Panc1 (cell line): ENCODE measurements around the gene INTS3. TPM values are rescaled to one million over a fixed set of nuclear protein-coding genes. Genes with fewer than 3 reads are reported as not detected.

Experiments
- ATAC-seq: fragments of 200-7000 bp; cut with Tn5 transposase; 2 replicates; pipeline ENCODE4 v1.9.1; 2020; ENCODE audit warnings: mild to moderate bottlenecking, moderate library complexity
- BruUV-seq: library from RNA; stranded (reverse); fragments of 400-500 nt; replicated peaks from 2 replicates; lab custom pipeline; 2021; lab: Mats Ljungman, UMichigan
- CTCF ChIA-PET: fragments of 300-600 bp; sonication (Branson Sonifier 250); formaldehyde crosslinking; loops from one replicate; lab custom pipeline; 2022; ENCODE audit warnings: antibody characterized with exemption; lab: Charles Lee
- POLR2A ChIA-PET: fragments of 300-600 bp; sonication (Branson Sonifier 250); formaldehyde crosslinking; loops from one replicate; lab custom pipeline; 2022; ENCODE audit warnings: antibody characterized with exemption; lab: Charles Lee
- DNase-seq: peaks from one replicate; pipeline ENCODE4 v3.0.0-alpha.2; 2010; ENCODE audit warnings: low read depth, low spot score
- H3K27ac ChIP-seq: 2 replicates; pipeline ENCODE4 v1.5.1; 2011; ENCODE audit warnings: mild to moderate bottlenecking, low read length, inconsistent platforms
- H3K27me3 ChIP-seq: fragments of 200-500 bp; sonication (Bioruptor generic); 2 replicates; pipeline ENCODE4 v1.6.0; 2014; ENCODE audit warnings: low read length, inconsistent platforms; ENCODE audit not compliant: control insufficient read depth, insufficient read depth
- H3K36me3 ChIP-seq: fragments of 200-500 bp; sonication (Bioruptor generic); 2 replicates; pipeline ENCODE4 v1.5.1; 2014; ENCODE audit warnings: inconsistent platforms, mild to moderate bottlenecking, low read length, moderate library complexity; ENCODE audit not compliant: control insufficient read depth, insufficient read depth
- H3K4me1 ChIP-seq: 2 replicates; pipeline ENCODE4 v1.5.1; 2011; ENCODE audit warnings: inconsistent platforms, mild to moderate bottlenecking, low read length, moderate library complexity; ENCODE audit not compliant: control insufficient read depth, insufficient read depth
- H3K4me3 ChIP-seq, 2 experiments: 2 replicates each; pipeline ENCODE4 v1.5.1; 2011 to 2012; ENCODE audit warnings: low read depth in 2 of 2, low read length in 2 of 2, mild to moderate bottlenecking in 2 of 2, inconsistent platforms in 1 of 2, moderate library complexity in 1 of 2
- H3K9me3 ChIP-seq: fragments of 200-500 bp; sonication (Bioruptor generic); 2 replicates; pipeline ENCODE4 v1.5.1; 2014; ENCODE audit warnings: low read depth, mild to moderate bottlenecking, inconsistent platforms, low read length, moderate library complexity; ENCODE audit not compliant: control insufficient read depth, insufficient read depth
- POLR2AphosphoS5 ChIP-seq: IDR thresholded peaks from 2 replicates; pipeline ENCODE4 v1.6.1; 2012; ENCODE audit warnings: mild to moderate bottlenecking, low read depth, low read length, moderate library complexity
- SIN3A ChIP-seq: IDR thresholded peaks from 2 replicates; pipeline ENCODE4 v1.6.1; 2012; ENCODE audit warnings: low read depth, mild to moderate bottlenecking, low read length, moderate library complexity, borderline replicate concordance; ENCODE audit not compliant: insufficient read depth
- TCF7L2 ChIP-seq: IDR thresholded peaks from 2 replicates; pipeline ENCODE4 v1.6.1; 2011; ENCODE audit warnings: mild to moderate bottlenecking, low read depth, low read length, inconsistent platforms
- in situ Hi-C: cut with HindIII; loops from 2 replicates; pipeline ENCODE4 v1.10.0; 2016; ENCODE audit warnings: low sequenced_read_pairs, low pct_unique_long_range_greater_than_20kb
- intact Hi-C: fragments of 100-400 bp; cut with micrococcal nuclease; formaldehyde crosslinking; loops from one replicate; pipeline ENCODE4 v1.10.0; 2022; ENCODE audit not compliant: unreplicated experiment
- total RNA-seq: library from RNA; stranded (reverse); gene quantifications from one replicate; pipeline ENCODE4 v1.2.1, GENCODE V29; 2021; ENCODE audit not compliant: unreplicated experiment
- TF ChIP-seq, protein P1 (sequence below): fragments of 450-650 bp; IDR thresholded peaks from 2 replicates; pipeline ENCODE4 v1.5.1; 2017; ENCODE audit warnings: mild to moderate bottlenecking
- TF ChIP-seq, protein P2 (sequence below), 2 experiments: IDR thresholded peaks; 2 replicates each; pipeline ENCODE4 v1.6.1; 2011 to 2012; ENCODE audit warnings: low read depth in 2 of 2, control low read depth in 1 of 2, low read length in 1 of 2, mild to moderate bottlenecking in 1 of 2, moderate library complexity in 1 of 2; ENCODE audit not compliant: insufficient read depth in 1 of 2

INTS3 gene
- total RNA-seq, 1 experiment from 2014 or later = 77.3 TPM

DNA sequence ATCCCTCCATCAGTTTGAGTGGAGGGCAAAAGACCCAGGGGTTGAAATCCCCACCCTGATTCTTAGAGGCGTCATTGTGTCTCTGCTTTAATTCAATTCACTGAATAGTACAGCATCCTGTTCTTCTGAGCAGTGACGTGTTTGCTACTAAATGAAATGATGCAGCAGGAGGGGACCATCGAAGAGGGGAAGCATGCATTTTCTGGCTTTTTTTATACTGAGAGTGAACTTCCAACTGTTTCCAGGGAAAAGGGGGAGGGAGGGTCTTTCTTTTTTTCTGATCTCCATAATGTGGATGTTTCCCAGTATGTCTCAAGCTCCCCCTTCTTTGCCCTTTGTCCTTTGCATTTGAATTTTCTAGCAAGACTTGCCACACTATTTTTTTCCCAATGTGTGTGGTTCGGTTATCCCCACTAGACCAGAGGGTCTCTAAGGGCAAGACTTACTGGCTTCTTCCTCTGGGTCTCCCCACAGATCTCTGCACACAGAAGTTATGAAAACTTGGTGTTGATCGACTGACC is 2.7 kb downstream of the INTS3 start:
- TF ChIP-seq SIN3A (no peak), TCF7L2 (no peak), POLR2AphosphoS5 (no peak)
- TF ChIP-seq, protein P1, sequence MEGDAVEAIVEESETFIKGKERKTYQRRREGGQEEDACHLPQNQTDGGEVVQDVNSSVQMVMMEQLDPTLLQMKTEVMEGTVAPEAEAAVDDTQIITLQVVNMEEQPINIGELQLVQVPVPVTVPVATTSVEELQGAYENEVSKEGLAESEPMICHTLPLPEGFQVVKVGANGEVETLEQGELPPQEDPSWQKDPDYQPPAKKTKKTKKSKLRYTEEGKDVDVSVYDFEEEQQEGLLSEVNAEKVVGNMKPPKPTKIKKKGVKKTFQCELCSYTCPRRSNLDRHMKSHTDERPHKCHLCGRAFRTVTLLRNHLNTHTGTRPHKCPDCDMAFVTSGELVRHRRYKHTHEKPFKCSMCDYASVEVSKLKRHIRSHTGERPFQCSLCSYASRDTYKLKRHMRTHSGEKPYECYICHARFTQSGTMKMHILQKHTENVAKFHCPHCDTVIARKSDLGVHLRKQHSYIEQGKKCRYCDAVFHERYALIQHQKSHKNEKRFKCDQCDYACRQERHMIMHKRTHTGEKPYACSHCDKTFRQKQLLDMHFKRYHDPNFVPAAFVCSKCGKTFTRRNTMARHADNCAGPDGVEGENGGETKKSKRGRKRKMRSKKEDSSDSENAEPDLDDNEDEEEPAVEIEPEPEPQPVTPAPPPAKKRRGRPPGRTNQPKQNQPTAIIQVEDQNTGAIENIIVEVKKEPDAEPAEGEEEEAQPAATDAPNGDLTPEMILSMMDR = no peak
- TF ChIP-seq, protein P2, sequence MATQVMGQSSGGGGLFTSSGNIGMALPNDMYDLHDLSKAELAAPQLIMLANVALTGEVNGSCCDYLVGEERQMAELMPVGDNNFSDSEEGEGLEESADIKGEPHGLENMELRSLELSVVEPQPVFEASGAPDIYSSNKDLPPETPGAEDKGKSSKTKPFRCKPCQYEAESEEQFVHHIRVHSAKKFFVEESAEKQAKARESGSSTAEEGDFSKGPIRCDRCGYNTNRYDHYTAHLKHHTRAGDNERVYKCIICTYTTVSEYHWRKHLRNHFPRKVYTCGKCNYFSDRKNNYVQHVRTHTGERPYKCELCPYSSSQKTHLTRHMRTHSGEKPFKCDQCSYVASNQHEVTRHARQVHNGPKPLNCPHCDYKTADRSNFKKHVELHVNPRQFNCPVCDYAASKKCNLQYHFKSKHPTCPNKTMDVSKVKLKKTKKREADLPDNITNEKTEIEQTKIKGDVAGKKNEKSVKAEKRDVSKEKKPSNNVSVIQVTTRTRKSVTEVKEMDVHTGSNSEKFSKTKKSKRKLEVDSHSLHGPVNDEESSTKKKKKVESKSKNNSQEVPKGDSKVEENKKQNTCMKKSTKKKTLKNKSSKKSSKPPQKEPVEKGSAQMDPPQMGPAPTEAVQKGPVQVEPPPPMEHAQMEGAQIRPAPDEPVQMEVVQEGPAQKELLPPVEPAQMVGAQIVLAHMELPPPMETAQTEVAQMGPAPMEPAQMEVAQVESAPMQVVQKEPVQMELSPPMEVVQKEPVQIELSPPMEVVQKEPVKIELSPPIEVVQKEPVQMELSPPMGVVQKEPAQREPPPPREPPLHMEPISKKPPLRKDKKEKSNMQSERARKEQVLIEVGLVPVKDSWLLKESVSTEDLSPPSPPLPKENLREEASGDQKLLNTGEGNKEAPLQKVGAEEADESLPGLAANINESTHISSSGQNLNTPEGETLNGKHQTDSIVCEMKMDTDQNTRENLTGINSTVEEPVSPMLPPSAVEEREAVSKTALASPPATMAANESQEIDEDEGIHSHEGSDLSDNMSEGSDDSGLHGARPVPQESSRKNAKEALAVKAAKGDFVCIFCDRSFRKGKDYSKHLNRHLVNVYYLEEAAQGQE (IDR thresholded peaks at IDR 0.05; ENCODE audit: insufficient read depth in 1 of 2, low read depth in 2 of 2, low read length in 1 of 2) = no peak
- no peak for DNase-seq
- Histone ChIP-seq H3K36me3 (no peaks in the 10 kb centered on the region; the same call in 1 of the 2 replicates), H3K27ac (no peak overlapping the region), H3K9me3 (no peaks in the 10 kb centered on the region), H3K27me3 (no peaks in the 10 kb centered on the region), H3K4me3 (no peak overlapping the region), H3K4me1 (peaks cover 14% of the 10 kb centered on the region)
- POLR2A ChIA-PET = no interaction called here
- BruUV-seq = no TSS peak
- in situ Hi-C loops (no loop called here), intact Hi-C loops (no loop called here)
- ATAC-seq = no peak
- CTCF ChIA-PET = no interaction called here

DNA sequence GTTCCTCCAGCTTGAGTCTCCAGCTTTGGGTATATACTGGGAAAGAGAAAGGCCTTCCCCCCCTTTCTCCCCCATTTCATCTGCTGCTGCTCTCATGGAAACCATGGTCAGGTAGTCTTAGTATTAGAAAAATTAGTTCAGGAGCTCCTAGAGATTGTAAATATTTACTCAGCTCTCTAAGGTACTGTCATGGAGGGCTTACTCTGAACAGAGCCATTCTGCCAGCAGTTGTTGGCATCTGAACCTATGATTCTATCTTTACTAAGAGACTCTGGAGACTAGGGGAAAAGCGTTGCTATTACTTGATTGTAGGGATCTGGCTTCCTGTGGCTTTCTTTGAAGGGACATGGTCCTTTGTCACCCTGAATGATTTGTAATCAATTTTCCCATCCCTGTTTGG is 6.1 kb downstream of the INTS3 start:
- POLR2A ChIA-PET = no interaction called here
- Histone ChIP-seq H3K4me3 (no peak overlapping the region), H3K27me3 (no peaks in the 10 kb centered on the region), H3K4me1 (peaks cover 12% of the 10 kb centered on the region), H3K27ac (no peak overlapping the region), H3K9me3 (no peaks in the 10 kb centered on the region), H3K36me3 (no peaks in the 10 kb centered on the region)
- in situ Hi-C loops = no loop called here
- DNase-seq (no peak), ATAC-seq (no peak)
- intact Hi-C loops = no loop called here
- no TSS peak for BruUV-seq
- TF ChIP-seq POLR2AphosphoS5 (no peak), TCF7L2 (no peak), SIN3A (no peak)
- TF ChIP-seq, protein P1 = no peak
- TF ChIP-seq, protein P2 (IDR thresholded peaks at IDR 0.05; ENCODE audit: insufficient read depth in 1 of 2, low read depth in 2 of 2, low read length in 1 of 2) = no peak
- CTCF ChIA-PET = no interaction called here
